Measurements from ENCODE around the gene NRCAM. TPM values are rescaled to one million over a fixed set of nuclear protein-coding genes. Genes with fewer than 3 reads are reported as not detected.

Gene NRCAM
- total and polyA plus RNA-seq, 10 of the 15 experiments (the other 5 are each of a cell fraction or from before 2014, with no cell fraction given), result 0.30 to 2.0 (median 1.0) TPM

DNA sequence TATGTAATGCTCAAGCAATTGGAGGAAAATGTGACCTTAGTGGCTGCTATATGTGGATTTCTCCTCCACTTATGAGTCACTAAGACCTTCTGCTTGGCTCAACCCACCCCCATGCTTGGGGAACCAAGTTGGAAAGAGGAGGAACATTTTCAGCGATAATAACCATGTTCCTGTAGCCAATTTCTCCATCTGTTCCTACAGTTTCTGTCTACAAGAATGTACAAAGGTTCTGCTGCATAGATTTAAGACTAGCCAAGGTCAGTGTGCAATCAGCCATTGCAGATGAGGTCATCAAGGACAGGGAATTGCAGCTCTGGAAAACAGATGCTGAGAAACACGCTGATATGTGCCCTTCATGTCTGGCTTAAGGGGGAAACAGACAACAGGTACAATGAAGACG lies 5.6 kb upstream of the NRCAM start (continued):
- TF ChIP-seq TBL1XR1 (IDR thresholded peaks at IDR 0.05; ENCODE audit: low read depth, low read length), result no peak
- no peak for TF ChIP-seq MTA2 (IDR thresholded peaks at IDR 0.05; ENCODE audit: low read depth)
- TF ChIP-seq ZNF622 (IDR thresholded peaks at IDR 0.05), result no peak
- no peak for TF ChIP-seq POLR2A (IDR thresholded peaks at IDR 0.05; ENCODE audit: low read depth, low read length)
- TF ChIP-seq FOS (IDR thresholded peaks at IDR 0.05; ENCODE audit: borderline replicate concordance, extremely low read depth, insufficient read length), result no peak
- TF ChIP-seq, protein P1, sequence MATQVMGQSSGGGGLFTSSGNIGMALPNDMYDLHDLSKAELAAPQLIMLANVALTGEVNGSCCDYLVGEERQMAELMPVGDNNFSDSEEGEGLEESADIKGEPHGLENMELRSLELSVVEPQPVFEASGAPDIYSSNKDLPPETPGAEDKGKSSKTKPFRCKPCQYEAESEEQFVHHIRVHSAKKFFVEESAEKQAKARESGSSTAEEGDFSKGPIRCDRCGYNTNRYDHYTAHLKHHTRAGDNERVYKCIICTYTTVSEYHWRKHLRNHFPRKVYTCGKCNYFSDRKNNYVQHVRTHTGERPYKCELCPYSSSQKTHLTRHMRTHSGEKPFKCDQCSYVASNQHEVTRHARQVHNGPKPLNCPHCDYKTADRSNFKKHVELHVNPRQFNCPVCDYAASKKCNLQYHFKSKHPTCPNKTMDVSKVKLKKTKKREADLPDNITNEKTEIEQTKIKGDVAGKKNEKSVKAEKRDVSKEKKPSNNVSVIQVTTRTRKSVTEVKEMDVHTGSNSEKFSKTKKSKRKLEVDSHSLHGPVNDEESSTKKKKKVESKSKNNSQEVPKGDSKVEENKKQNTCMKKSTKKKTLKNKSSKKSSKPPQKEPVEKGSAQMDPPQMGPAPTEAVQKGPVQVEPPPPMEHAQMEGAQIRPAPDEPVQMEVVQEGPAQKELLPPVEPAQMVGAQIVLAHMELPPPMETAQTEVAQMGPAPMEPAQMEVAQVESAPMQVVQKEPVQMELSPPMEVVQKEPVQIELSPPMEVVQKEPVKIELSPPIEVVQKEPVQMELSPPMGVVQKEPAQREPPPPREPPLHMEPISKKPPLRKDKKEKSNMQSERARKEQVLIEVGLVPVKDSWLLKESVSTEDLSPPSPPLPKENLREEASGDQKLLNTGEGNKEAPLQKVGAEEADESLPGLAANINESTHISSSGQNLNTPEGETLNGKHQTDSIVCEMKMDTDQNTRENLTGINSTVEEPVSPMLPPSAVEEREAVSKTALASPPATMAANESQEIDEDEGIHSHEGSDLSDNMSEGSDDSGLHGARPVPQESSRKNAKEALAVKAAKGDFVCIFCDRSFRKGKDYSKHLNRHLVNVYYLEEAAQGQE (IDR thresholded peaks at IDR 0.05; ENCODE audit: low read depth, low read length), result no peak
- TF ChIP-seq, protein P2, sequence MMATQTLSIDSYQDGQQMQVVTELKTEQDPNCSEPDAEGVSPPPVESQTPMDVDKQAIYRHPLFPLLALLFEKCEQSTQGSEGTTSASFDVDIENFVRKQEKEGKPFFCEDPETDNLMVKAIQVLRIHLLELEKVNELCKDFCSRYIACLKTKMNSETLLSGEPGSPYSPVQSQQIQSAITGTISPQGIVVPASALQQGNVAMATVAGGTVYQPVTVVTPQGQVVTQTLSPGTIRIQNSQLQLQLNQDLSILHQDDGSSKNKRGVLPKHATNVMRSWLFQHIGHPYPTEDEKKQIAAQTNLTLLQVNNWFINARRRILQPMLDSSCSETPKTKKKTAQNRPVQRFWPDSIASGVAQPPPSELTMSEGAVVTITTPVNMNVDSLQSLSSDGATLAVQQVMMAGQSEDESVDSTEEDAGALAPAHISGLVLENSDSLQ (IDR thresholded peaks at IDR 0.05), result no peak
- no peak for TF ChIP-seq ZSCAN29 (IDR thresholded peaks at IDR 0.05)
- TF ChIP-seq, protein P3, sequence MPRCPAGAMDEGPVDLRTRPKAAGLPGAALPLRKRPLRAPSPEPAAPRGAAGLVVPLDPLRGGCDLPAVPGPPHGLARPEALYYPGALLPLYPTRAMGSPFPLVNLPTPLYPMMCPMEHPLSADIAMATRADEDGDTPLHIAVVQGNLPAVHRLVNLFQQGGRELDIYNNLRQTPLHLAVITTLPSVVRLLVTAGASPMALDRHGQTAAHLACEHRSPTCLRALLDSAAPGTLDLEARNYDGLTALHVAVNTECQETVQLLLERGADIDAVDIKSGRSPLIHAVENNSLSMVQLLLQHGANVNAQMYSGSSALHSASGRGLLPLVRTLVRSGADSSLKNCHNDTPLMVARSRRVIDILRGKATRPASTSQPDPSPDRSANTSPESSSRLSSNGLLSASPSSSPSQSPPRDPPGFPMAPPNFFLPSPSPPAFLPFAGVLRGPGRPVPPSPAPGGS (IDR thresholded peaks at IDR 0.05; ENCODE audit: borderline replicate concordance, insufficient read depth, low read depth, low read length, poor library complexity, severe bottlenecking), result no peak
- no peak for TF ChIP-seq NFXL1 (IDR thresholded peaks at IDR 0.05; ENCODE audit: borderline replicate concordance)
